Measurements from ENCODE around the gene GFOD2.

Gene GFOD2

DNA sequence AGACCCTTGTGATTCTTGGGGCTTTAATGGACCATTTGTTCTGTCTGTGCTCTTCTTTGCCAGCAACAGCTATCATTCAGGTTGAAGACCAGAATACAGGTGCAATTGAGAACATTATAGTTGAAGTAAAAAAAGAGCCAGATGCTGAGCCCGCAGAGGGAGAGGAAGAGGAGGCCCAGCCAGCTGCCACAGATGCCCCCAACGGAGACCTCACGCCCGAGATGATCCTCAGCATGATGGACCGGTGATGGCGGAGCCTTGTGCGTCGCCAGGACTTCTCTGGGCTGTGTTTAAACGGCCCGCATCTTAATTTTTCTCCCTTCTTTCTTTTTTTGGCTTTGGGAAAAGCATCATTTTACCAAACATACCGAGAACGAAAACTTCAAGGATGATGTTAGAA lies 81.5 kb downstream of the GFOD2 start:
- no peak for DNase-seq (ENCODE audit: low read depth)

- DNase-seq (ENCODE audit: low read depth): no peak
Measured at GRCh38 chr16:67636713-67637112, 82.4 kb downstream of the GFOD2 start.

- no peak for DNase-seq (ENCODE audit: low read depth)
Measured at GRCh38 chr16:67632415-67633172, 86.5 kb downstream of the GFOD2 start.

DNA sequence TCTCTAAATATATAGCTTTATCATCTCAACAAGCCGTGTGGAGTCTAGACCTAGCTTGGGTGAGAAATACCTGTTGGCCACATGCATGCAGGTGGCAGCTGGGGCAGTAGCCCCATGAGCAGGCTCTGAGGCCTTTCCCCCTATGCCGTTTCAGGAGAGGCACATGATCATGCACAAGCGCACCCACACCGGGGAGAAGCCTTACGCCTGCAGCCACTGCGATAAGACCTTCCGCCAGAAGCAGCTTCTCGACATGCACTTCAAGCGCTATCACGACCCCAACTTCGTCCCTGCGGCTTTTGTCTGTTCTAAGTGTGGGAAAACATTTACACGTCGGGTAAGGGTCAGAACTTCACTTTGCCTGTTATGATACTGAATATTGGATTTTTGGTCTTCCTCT lies 90.9 kb downstream of the GFOD2 start:
- DNase-seq (ENCODE audit: low read depth): no peak

Measured in stimulated activated CD8-positive, alpha-beta memory T cell treated with anti-CD3 and anti-CD28 coated beads, Interleukin-15, amount 100 ng/mL, for 1 hour (primary cell).